Activated CD8-positive, alpha-beta T cell treated with anti-CD3 and anti-CD28 coated beads for 36 hours (primary cell): ENCODE results near the gene SLC26A1. TPM values are rescaled to one million over a fixed set of nuclear protein-coding genes. Genes with fewer than 3 reads are reported as not detected.
"Not testable (repeated sequence)": the region's sequence is repeated elsewhere in the genome, so short reads cannot be mapped to it uniquely, and the experiment has no call there.

Experiments used
- ATAC-seq: fragments of 200-7000 bp; cut with Tn5 transposase; one replicate; pipeline ENCODE4 v1.10.0; 2021; ENCODE audit warnings: mild to moderate bottlenecking, moderate library complexity
- CTCF ChIA-PET: fragments of 350-600 bp; sonication (Branson Sonifier 250); formaldehyde crosslinking; loops from one replicate; lab custom pipeline; 2021; ENCODE audit warnings: antibody characterized with exemption; lab: Charles Lee
- POLR2A ChIA-PET: fragments of 350-600 bp; sonication (Branson Sonifier 250); formaldehyde crosslinking; loops from one replicate; lab custom pipeline; 2021; ENCODE audit warnings: antibody characterized with exemption; lab: Charles Lee
- DNase-seq: peaks from one replicate; pipeline ENCODE4 v3.0.0-alpha.2; 2020
- H3K27ac Mint-ChIP-seq: one replicate; pipeline ENCODE4 v1.8.0; 2021; ENCODE audit warnings: mild to moderate bottlenecking, mixed read lengths
- H3K27me3 Mint-ChIP-seq: one replicate; pipeline ENCODE4 v1.8.0; 2021; ENCODE audit warnings: mixed read lengths
- H3K36me3 Mint-ChIP-seq: one replicate; pipeline ENCODE4 v1.8.0; 2021; ENCODE audit warnings: low read depth, mixed read lengths
- H3K4me1 Mint-ChIP-seq: one replicate; pipeline ENCODE4 v1.8.0; 2021; ENCODE audit warnings: low read depth, mixed read lengths
- H3K4me3 Mint-ChIP-seq: one replicate; pipeline ENCODE4 v1.8.0; 2021; ENCODE audit warnings: mild to moderate bottlenecking, moderate library complexity, mixed read lengths
- H3K9me3 Mint-ChIP-seq: one replicate; pipeline ENCODE4 v1.8.0; 2021; ENCODE audit warnings: mixed read lengths
- CTCF ChIP-seq: fragments of 200-600 bp; IDR thresholded peaks from one replicate; pipeline ENCODE4 v1.8.0; 2022; ENCODE audit warnings: antibody characterized with exemption, mild to moderate bottlenecking
- intact Hi-C: fragments of 100-400 bp; cut with micrococcal nuclease; formaldehyde crosslinking; loops from one replicate; pipeline ENCODE4 v1.10.0; 2022
- total RNA-seq, 2 experiments: library from RNA; stranded (reverse); gene quantifications; one replicate each; pipeline ENCODE4 v1.2.3, GENCODE V29; 2021

Gene SLC26A1
- total RNA-seq, 2 experiments from 2014 or later = 0.27 TPM; not detected in 1

GRCh38 chr4:947491-947971 lies 45.7 kb downstream of the SLC26A1 start:
- intact Hi-C loops = no loop called here
- Mint-ChIP-seq H3K36me3 (no peaks in the 10 kb centered on the region), H3K4me1 (no peaks in the 10 kb centered on the region), H3K27me3 (no peaks in the 10 kb centered on the region), H3K9me3 (no peaks in the 10 kb centered on the region), H3K27ac (no peak overlapping the region), H3K4me3 (no peak overlapping the region)
- no peak for DNase-seq
- TF ChIP-seq CTCF = no peak
- POLR2A ChIA-PET = interaction anchor here (1.3 kb wide), 1 partner anchor 12 kb away, joined by 3 read pairs; no protein-coding TSS in a partner anchor
- ATAC-seq = no peak
- CTCF ChIA-PET = no interaction called here

GRCh38 chr4:946517-947471 lies 46.4 kb downstream of the SLC26A1 start:
- H3K4me3 Mint-ChIP-seq = no peak overlapping the region
- no peaks in the 10 kb centered on the region for H3K27me3 Mint-ChIP-seq
- ATAC-seq (no peak), DNase-seq (no peak)
- no peaks in the 10 kb centered on the region for H3K9me3 Mint-ChIP-seq
- ChIA-PET CTCF (no interaction called here), POLR2A (no interaction called here)
- H3K27ac Mint-ChIP-seq = no peak overlapping the region
- TF ChIP-seq CTCF = no peak
- H3K36me3 Mint-ChIP-seq = no peaks in the 10 kb centered on the region
- intact Hi-C loops = no loop called here
- no peaks in the 10 kb centered on the region for H3K4me1 Mint-ChIP-seq

GRCh38 chr4:946103-946450 lies 47.1 kb downstream of the SLC26A1 start:
- H3K36me3 Mint-ChIP-seq = no peaks in the 10 kb centered on the region
- no peaks in the 10 kb centered on the region for H3K9me3 Mint-ChIP-seq
- H3K27me3 Mint-ChIP-seq = no peaks in the 10 kb centered on the region
- CTCF ChIA-PET = no interaction called here
- POLR2A ChIA-PET = interaction anchor here (1.2 kb wide), 1 partner anchor 13 kb away, joined by 4 read pairs; the partner anchor contains the start of genes GAK and TMEM175
- no peak overlapping the region for H3K27ac Mint-ChIP-seq
- ATAC-seq = no peak
- TF ChIP-seq CTCF = no peak
- H3K4me3 Mint-ChIP-seq = no peak overlapping the region
- no peaks in the 10 kb centered on the region for H3K4me1 Mint-ChIP-seq
- intact Hi-C loops = no loop called here
- DNase-seq = no peak

- no peaks in the 10 kb centered on the region for H3K4me1 Mint-ChIP-seq
- no peaks in the 10 kb centered on the region for H3K27me3 Mint-ChIP-seq
- CTCF ChIA-PET = no interaction called here
- H3K9me3 Mint-ChIP-seq = no peaks in the 10 kb centered on the region
- H3K4me3 Mint-ChIP-seq = no peak overlapping the region
- intact Hi-C loops = no loop called here
- POLR2A ChIA-PET = interaction anchor here (1.2 kb wide), 1 partner anchor 13 kb away, joined by 4 read pairs; the partner anchor contains the start of genes GAK and TMEM175
- H3K36me3 Mint-ChIP-seq = no peaks in the 10 kb centered on the region
- TF ChIP-seq CTCF = no peak
- ATAC-seq = no peak
- no peak for DNase-seq
- H3K27ac Mint-ChIP-seq = no peak overlapping the region
These were observed 47.7 kb downstream of the SLC26A1 start for GRCh38 chr4:945274-946102.

- H3K27me3 Mint-ChIP-seq, H3K4me3 Mint-ChIP-seq, intact Hi-C loops, H3K36me3 Mint-ChIP-seq, DNase-seq, H3K27ac Mint-ChIP-seq, CTCF ChIA-PET, ATAC-seq, H3K9me3 Mint-ChIP-seq: not testable (repeated sequence)
- H3K4me1 Mint-ChIP-seq = peaks cover 15% of the 10 kb centered on the region
- POLR2A ChIA-PET = interaction anchor here (0.6 kb wide), 1 partner anchor 9 kb away, joined by 3 read pairs; no protein-coding TSS in a partner anchor
These were observed 53.7 kb downstream of the SLC26A1 start for GRCh38 chr4:939508-939907.

Other genes starting within 250 kb of the SLC26A1 start
- gene CPLX1, start 167.3 kb downstream of the SLC26A1 start, total RNA-seq = not detected
- 100 to 1,000 TPM in 1 of 2 experiments, 10 to 100 TPM in 1; 97.8 to 102 TPM for gene GAK, start 61.1 kb downstream of the SLC26A1 start, total RNA-seq
- gene TMEM175, start 60.9 kb downstream of the SLC26A1 start, total RNA-seq = 10 to 100 TPM; 11.0 to 11.2 TPM
- gene DGKQ, start 19.8 kb downstream of the SLC26A1 start, total RNA-seq = 10 to 100 TPM; 14.3 to 16.7 TPM
- gene IDUA, start 6.4 kb downstream of the SLC26A1 start, total RNA-seq = 1 to 10 TPM; 4.8 to 5.4 TPM
- gene FGFRL1, start 18.2 kb upstream of the SLC26A1 start, total RNA-seq = 10 to 100 TPM; 16.2 to 18.0 TPM
- 1 to 10 TPM; 3.0 to 3.3 TPM for gene RNF212, start 120.2 kb upstream of the SLC26A1 start, total RNA-seq
- gene SPON2, start 179.2 kb upstream of the SLC26A1 start, total RNA-seq = 10 to 100 TPM in 1 of 2 experiments, 1 to 10 TPM in 1; 9.9 to 10.5 TPM